ENCODE results near the gene LRRC47.
"Not testable (repeated sequence)": the region's sequence is repeated elsewhere in the genome, so short reads cannot be mapped to it uniquely, and the experiment has no call there.

Gene LRRC47

GRCh38 chr1:3814771-3815561 is 18.7 kb upstream of the LRRC47 start:
- DNase-seq, result no peak

- DNase-seq, result no peak
Measured at GRCh38 chr1:3814065-3814464, 17.8 kb upstream of the LRRC47 start.

GRCh38 chr1:3811595-3811911 is 15.3 kb upstream of the LRRC47 start:
- no peak for DNase-seq

GRCh38 chr1:3810149-3810761 is 14.0 kb upstream of the LRRC47 start:
- DNase-seq, result not testable (repeated sequence)

- no peak for DNase-seq
Measured at GRCh38 chr1:3809680-3810079, 13.4 kb upstream of the LRRC47 start.

GRCh38 chr1:3807769-3808168 is 11.5 kb upstream of the LRRC47 start:
- no peak for DNase-seq

GRCh38 chr1:3805038-3805437 is 8.7 kb upstream of the LRRC47 start:
- DNase-seq, result no peak

- not testable (repeated sequence) for DNase-seq
Measured at GRCh38 chr1:3804627-3804944, 8.3 kb upstream of the LRRC47 start.

GRCh38 chr1:3803905-3804626 is 7.8 kb upstream of the LRRC47 start:
- no peak for DNase-seq

- DNase-seq, result not testable (repeated sequence)
Measured at GRCh38 chr1:3800795-3801194, 4.5 kb upstream of the LRRC47 start.

- DNase-seq, result no peak
Measured at GRCh38 chr1:3799976-3800685, 3.8 kb upstream of the LRRC47 start.

- no peak for DNase-seq
Measured at GRCh38 chr1:3795453-3796214, 664 bp downstream of the LRRC47 start.

GRCh38 chr1:3790952-3791351 is 5.3 kb downstream of the LRRC47 start:
- no peak for DNase-seq

GRCh38 chr1:3790500-3790923 is 5.8 kb downstream of the LRRC47 start:
- no peak for DNase-seq

GRCh38 chr1:3789421-3790300 is 6.6 kb downstream of the LRRC47 start:
- no peak for DNase-seq

- no peak for DNase-seq
Measured at GRCh38 chr1:3788756-3789420, 7.4 kb downstream of the LRRC47 start.

- DNase-seq, result no peak
Measured at GRCh38 chr1:3787745-3788605, 8.3 kb downstream of the LRRC47 start.

GRCh38 chr1:3787349-3787715 is 9.0 kb downstream of the LRRC47 start:
- no peak for DNase-seq

GRCh38 chr1:3786468-3787348 is 9.6 kb downstream of the LRRC47 start:
- DNase-seq, result no peak
